Keratinocyte (primary cell): Measurements from ENCODE around the gene FBXO46. TPM values are rescaled to one million over a fixed set of nuclear protein-coding genes. Genes with fewer than 3 reads are reported as not detected.

Experiments used
- DNase-seq: peaks from one replicate; pipeline ENCODE4 v3.0.0-alpha.2; 2011; ENCODE audit warnings: low read depth, missing footprints, low spot score
- FAIRE-seq: peaks from 2 replicates; lab custom pipeline; 2011; peaks lifted over from hg19 to GRCh38; lab: Jason Lieb, UNC
- H2AFZ ChIP-seq: 2 replicates; pipeline ENCODE4 v1.6.0; 2012; ENCODE audit warnings: low read length, control low read depth, inconsistent platforms; ENCODE audit not compliant: control insufficient read depth
- H3K27ac ChIP-seq: 2 replicates; pipeline ENCODE4 v1.5.1; 2011; ENCODE audit warnings: low read length; ENCODE audit not compliant: control insufficient read depth, insufficient read depth
- H3K27me3 ChIP-seq: 3 replicates; pipeline ENCODE4 v1.6.0; 2011; ENCODE audit warnings: low read length; ENCODE audit not compliant: control insufficient read depth, insufficient read depth; ENCODE audit errors: extremely low read depth
- H3K36me3 ChIP-seq, 2 experiments: 2 replicates in 1 of 2; 3 replicates in 1 of 2; pipeline ENCODE4 v1.5.1; 2011; ENCODE audit warnings: low read length in 2 of 2, mild to moderate bottlenecking in 1 of 2; ENCODE audit not compliant: control insufficient read depth in 2 of 2, insufficient read depth in 2 of 2; ENCODE audit errors: extremely low read depth in 1 of 2
- H3K4me1 ChIP-seq: 3 replicates; pipeline ENCODE4 v1.5.1; 2011; ENCODE audit warnings: low read length; ENCODE audit not compliant: control insufficient read depth, insufficient read depth; ENCODE audit errors: extremely low read depth
- H3K4me2 ChIP-seq: 3 replicates; pipeline ENCODE4 v1.6.0; 2011; ENCODE audit warnings: low read depth, low read length; ENCODE audit not compliant: control insufficient read depth, insufficient read depth; ENCODE audit errors: extremely low read depth
- H3K4me3 ChIP-seq, 3 experiments: fragments of 200-600 bp in 1 of 3; sonication (generic) in 1 of 3; 2 replicates in 2 of 3; 3 replicates in 1 of 3; pipeline ENCODE4 v1.5.1; 2011 to 2016; ENCODE audit warnings: low read length in 3 of 3, mild to moderate bottlenecking in 3 of 3, control low read depth in 2 of 3, inconsistent platforms in 1 of 3, low read depth in 1 of 3, mixed read lengths in 1 of 3, mixed run types in 1 of 3, moderate library complexity in 1 of 3; ENCODE audit not compliant: control insufficient read depth in 2 of 3, insufficient read depth in 2 of 3; ENCODE audit errors: extremely low read depth in 1 of 3
- H3K79me2 ChIP-seq: 2 replicates; pipeline ENCODE4 v1.6.0; 2012; ENCODE audit warnings: low read length; ENCODE audit not compliant: control insufficient read depth, insufficient read depth
- H3K9ac ChIP-seq: 3 replicates; pipeline ENCODE4 v1.6.0; 2011; ENCODE audit warnings: low read length; ENCODE audit not compliant: control insufficient read depth, insufficient read depth; ENCODE audit errors: extremely low read depth
- H3K9me1 ChIP-seq: 3 replicates; pipeline ENCODE4 v1.6.0; 2011; ENCODE audit warnings: low read length; ENCODE audit not compliant: control insufficient read depth, insufficient read depth; ENCODE audit errors: extremely low read depth
- H3K9me3 ChIP-seq: 2 replicates; pipeline ENCODE4 v1.5.1; 2012; ENCODE audit warnings: low read depth, low read length; ENCODE audit not compliant: control insufficient read depth
- H4K20me1 ChIP-seq: 3 replicates; pipeline ENCODE4 v1.6.0; 2011; ENCODE audit warnings: low read length; ENCODE audit not compliant: control insufficient read depth, insufficient read depth; ENCODE audit errors: extremely low read depth
- CTCF ChIP-seq, 3 experiments: IDR thresholded peaks in 1 of 3; conservative IDR thresholded peaks in 1 of 3; optimal IDR thresholded peaks in 1 of 3; 2 replicates in 2 of 3; 3 replicates in 1 of 3; pipeline versions ENCODE3 to v1.5.1; 2011; ENCODE audit warnings: low read length in 3 of 3, mild to moderate bottlenecking in 3 of 3, moderate library complexity in 2 of 3, control low read depth in 1 of 3, inconsistent platforms in 1 of 3; ENCODE audit not compliant: insufficient read depth in 2 of 3; ENCODE audit errors: extremely low read depth in 1 of 3
- EZH2 ChIP-seq: IDR thresholded peaks from one replicate; pipeline ENCODE4 v1.6.1; 2012; ENCODE audit warnings: inconsistent platforms, mild to moderate bottlenecking, low read length, moderate library complexity
- dilution Hi-C: fragments of 300-500 bp; cut with MboI; formaldehyde crosslinking; loops from one replicate; pipeline ENCODE4 v1.7.0; 2020; ENCODE audit warnings: low sequenced_read_pairs; ENCODE audit not compliant: extremely low pct_ligation_motif_present
- polyA plus RNA-seq, 5 experiments: library from polyadenylated mRNA; depleted of rRNA in 3 of 5; stranded (reverse) in 3 of 5; stranded (forward) in 1 of 5; unstranded in 1 of 5; fragments of >200 nt; gene quantifications; 1 replicate in 1 of 5; 2 replicates in 3 of 5; 3 replicates in 1 of 5; pipeline versions ENCODE4 v1.2.1 to v1.2.3, GENCODE V29; 2011 to 2012; ENCODE audit warnings: missing spikeins in 2 of 5, low read depth in 1 of 5, low replicate concordance in 1 of 5

The FBXO46 gene
- polyA plus RNA-seq, 1 donor (not counting 4 experiments of a cell fraction or from before 2014, with no cell fraction given): 2.1 TPM

DNA sequence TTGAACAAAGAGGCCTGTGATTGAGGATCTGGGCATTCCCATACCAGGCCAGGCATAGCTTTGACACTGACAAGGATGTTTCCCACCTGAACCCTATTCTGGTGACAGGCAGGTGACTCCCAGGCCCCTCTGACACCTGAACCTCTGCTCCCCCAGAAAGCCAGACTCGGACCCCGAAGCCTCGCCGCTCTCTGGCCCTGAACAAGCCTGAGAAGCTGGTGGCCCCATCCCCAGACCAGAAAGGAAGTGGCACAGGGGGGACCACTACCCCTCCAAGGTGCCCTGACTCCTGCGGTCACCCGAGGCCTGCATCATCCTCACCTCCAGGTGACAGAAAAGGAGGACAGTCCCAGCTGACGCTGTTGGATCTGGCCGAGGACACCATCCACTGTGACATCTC, 23.6 kb upstream of the FBXO46 start:
- Histone ChIP-seq H3K27ac (no peak overlapping the region), H3K4me3 (no peak overlapping the region), H4K20me1 (no peaks in the 10 kb centered on the region), H3K9me3 (no peaks in the 10 kb centered on the region), H3K9me1 (no peaks in the 10 kb centered on the region), H3K4me2 (no peak overlapping the region), H3K27me3 (no peaks in the 10 kb centered on the region), H3K9ac (no peak overlapping the region), H2AFZ (no peak overlapping the region), H3K79me2 (no peaks in the 10 kb centered on the region), H3K36me3 (no peaks in the 10 kb centered on the region), H3K4me1 (peaks cover 11% of the 10 kb centered on the region)
- FAIRE-seq (no peak), DNase-seq (no peak)
- dilution Hi-C loops: no loop called here
- TF ChIP-seq CTCF (optimal IDR thresholded peaks at IDR 0.05 in 1 of 3, IDR thresholded peaks at IDR 0.05 in 1 of 3, conservative IDR thresholded peaks at IDR 0.05 in 1 of 3; ENCODE audit: extremely low read depth in 1 of 3, insufficient read depth in 2 of 3, low read length in 3 of 3) (no peak), EZH2 (no peak)

DNA sequence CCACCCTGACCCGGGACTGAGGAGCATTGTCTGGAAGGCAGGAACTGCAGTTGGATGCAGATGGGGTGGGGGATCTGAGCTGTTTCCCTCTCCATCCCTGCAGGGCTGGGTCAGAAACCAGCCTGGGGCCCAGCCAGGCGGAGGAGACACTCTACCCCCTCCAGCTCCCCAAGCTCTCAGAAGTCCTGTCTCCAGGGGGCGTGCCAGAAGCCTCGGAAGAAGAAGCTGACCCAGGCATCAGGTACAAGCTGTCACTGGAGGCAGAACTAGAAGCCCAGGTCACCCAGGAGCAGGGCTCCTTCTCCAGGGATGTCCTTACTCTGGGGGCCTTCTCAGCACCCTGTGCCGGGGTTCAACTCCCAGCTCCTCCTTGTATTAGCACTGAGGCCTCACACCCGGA, 22.9 kb upstream of the FBXO46 start:
- Histone ChIP-seq H3K27me3 (no peaks in the 10 kb centered on the region), H3K9me1 (no peaks in the 10 kb centered on the region), H3K36me3 (no peaks in the 10 kb centered on the region), H3K9me3 (no peaks in the 10 kb centered on the region), H3K27ac (no peak overlapping the region), H3K79me2 (no peaks in the 10 kb centered on the region), H3K4me1 (peaks cover 11% of the 10 kb centered on the region), H3K9ac (no peak overlapping the region), H2AFZ (no peak overlapping the region), H4K20me1 (no peaks in the 10 kb centered on the region), H3K4me2 (no peak overlapping the region), H3K4me3 (no peak overlapping the region)
- DNase-seq (no peak), FAIRE-seq (no peak)
- TF ChIP-seq CTCF (optimal IDR thresholded peaks at IDR 0.05 in 1 of 3, IDR thresholded peaks at IDR 0.05 in 1 of 3, conservative IDR thresholded peaks at IDR 0.05 in 1 of 3; ENCODE audit: extremely low read depth in 1 of 3, insufficient read depth in 2 of 3, low read length in 3 of 3) (no peak), EZH2 (no peak)
- dilution Hi-C loops: no loop called here
